CD4-positive, alpha-beta T cell treated with Interferon gamma for 1 hour (primary cell): ENCODE measurements around the gene SULT1C4.
"Not testable (repeated sequence)": the region's sequence is repeated elsewhere in the genome, so short reads cannot be mapped to it uniquely, and the experiment has no call there.

Source experiments
- DNase-seq: peaks from one replicate; pipeline ENCODE4 v3.0.0-alpha.2; 2020

SULT1C4 gene

DNA sequence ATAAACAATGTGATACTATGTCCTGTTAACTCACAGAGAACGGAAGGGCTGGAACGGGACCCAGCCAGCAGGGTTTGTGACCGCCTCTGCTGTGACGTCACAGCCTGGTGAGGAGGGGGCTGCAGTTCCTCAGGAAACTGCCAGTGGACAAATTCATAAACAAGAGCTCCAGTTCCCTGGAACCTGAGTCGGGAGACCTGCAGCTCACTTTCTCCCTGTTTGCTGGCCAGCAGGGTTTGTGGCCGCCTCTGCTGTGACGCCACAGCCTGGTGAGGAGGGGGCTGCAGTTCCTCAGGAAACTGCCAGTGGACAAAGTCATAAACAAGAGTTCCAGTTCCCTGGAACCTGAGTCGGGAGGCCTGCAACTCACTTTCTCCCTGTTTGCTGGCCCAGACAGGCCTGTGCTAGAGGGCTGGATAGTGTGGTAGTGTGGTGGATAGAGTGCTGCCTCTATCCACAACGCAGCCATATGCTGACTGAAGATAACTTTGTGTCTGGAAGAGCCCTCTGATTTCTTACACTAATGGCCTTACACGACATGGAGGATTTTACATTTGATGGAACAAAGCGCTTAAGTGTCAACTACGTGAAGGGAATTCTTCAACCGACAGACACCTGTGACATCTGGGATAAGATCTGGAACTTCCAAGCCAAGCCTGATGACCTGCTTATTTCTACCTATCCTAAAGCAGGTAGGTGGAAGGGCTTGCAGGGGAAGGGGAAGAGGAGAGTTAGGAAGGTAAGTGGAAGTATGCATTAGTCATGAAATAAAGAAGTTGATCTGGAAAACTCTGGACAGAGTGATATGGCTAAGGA is at the start of gene SULT1C4:
SULT1C4 (plus strand) TSS at position 140 of the 816 bp plus-strand sequence; CDS start at position 524, 384 bp downstream.
- no peak for DNase-seq

DNA sequence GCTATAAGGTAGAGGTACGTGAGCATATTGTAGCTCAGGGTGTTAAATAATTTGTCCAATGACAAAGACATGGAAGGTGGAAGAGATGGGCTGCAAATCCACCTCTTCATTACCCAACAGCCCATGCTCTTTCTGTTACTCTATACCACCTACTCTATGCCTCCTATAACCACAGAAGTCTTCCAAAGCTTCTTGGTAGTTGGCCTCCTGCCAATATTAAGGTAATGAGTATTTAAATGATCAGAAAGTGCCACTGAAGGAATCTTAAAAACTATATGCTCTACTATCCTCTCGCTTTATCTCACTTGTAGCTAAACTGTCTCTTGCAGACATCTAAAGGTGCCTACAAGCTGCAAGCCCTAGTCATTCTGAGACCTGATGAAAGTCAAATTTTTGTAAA is 48.0 kb upstream of the SULT1C4 start:
- DNase-seq = no peak

DNA sequence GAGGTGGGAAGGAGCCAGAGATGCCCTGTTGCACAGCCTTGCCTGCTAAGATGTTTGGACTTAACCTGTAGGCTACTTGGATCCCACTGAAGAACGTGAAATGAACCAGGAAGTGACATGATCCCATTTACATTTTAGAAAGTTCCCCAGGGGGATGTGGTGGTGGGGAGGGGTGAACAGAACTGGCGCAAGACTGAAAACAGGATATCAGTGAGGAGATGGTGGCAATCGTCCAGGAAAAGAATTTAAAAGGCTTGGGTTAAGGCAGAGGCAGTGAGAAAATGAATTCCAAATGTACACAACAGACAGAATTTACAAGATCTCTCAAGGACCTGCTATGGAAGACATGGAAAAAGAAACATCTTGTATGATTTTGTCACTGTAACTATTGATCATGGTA is 46.8 kb upstream of the SULT1C4 start:
- no peak for DNase-seq

GRCh38 chr2:108345951-108346350 is 31.8 kb upstream of the SULT1C4 start:
- DNase-seq = no peak

DNA sequence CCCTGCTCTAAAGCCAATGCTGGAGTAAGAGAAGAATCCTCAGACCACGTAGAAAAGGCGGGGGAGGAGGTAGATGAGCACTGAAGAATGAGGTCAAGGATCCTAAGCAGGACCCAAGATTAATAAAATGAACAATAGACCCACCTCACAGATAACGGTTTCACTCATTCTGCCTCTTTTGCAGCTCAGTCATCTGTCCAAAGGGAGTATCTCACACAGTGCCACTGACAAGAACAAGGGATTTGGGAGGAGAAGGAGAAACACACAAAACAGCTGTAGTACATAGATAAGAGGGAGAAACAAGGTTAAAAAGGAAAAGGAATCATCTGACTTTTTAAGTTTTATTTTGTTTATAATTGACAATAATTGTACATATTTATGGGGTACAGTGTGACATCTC is 30.9 kb upstream of the SULT1C4 start:
- DNase-seq = no peak

GRCh38 chr2:108347786-108348185 is 30.0 kb upstream of the SULT1C4 start:
- no peak for DNase-seq

DNA sequence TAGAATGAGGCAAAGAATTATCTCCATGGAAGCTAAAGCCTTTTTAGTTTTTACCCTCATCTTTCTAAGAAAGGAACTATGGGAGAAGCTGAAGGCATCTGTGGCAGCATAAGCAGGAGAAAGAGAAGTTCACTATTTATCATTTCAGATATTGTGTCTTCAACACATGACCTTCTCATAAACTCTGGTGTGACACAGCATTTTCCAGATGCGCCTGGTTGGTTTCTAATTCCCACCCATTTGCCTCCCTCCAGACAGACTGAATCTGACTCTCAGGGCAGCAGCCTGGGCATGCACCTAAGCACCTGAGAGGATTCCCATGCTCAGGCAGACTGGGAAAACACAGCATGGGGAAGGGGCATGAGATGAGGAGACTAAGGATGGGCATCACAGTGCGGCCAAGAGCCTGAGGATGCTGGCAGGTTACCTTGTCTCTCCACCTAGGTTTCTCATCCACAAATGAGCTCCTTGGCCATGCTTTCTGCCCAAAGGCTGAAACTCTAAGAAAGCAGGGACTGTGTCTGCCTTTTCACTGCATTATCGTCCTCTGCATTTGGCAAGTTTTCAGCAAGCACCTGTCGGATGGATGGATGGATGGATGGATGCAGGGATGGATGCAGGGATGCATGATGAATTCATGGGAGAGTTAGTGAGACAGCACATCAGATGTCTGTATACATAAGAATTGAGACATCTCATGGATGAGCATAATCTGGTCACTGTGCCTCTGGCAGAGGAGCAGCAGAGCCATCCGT is 28.8 kb upstream of the SULT1C4 start:
- DNase-seq = no peak

- no peak for DNase-seq
Measured at GRCh38 chr2:108349571-108349928, 28.2 kb upstream of the SULT1C4 start.

DNA sequence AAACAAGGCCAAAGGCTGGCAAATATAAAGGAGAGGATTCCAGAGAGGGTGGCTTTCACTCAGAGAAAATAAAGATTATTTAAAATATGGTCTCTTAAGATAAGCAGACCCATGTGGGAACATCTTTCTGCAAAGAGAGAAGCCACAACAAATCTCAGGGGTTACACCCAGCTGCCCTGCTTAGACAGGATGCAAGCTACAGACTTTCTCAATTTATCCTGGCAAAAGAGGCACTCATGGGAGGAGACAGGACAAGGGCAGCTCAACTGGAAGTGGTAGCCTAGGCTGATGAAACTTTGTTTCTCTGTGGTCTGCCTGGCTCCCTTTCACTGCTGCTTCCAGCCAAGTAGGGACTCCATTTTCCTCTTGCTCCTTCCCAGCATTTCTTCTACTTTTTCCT is 25.9 kb upstream of the SULT1C4 start:
- DNase-seq = no peak

- DNase-seq = no peak
Measured at GRCh38 chr2:108354136-108354535, 23.6 kb upstream of the SULT1C4 start.

GRCh38 chr2:108355906-108356734 is 21.6 kb upstream of the SULT1C4 start:
- no peak for DNase-seq

DNA sequence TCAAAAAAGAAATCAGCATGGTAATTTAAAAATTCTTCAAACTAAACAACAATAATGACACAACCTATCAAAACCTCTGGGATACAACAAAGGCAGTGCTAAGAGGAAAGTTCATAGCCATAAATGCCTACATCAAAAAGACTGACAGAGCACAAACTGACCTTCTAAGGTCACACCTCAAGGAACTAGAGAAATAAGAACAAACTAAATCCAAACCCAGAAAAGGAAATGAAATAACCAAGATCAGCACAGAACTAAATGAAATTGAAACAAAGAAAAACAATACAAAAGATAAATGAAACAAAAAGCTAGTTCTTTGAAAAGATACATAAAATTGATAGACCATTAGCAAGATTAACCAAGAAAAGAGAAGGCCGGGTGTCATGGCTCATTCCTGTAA is 18.4 kb upstream of the SULT1C4 start:
- not testable (repeated sequence) for DNase-seq

DNA sequence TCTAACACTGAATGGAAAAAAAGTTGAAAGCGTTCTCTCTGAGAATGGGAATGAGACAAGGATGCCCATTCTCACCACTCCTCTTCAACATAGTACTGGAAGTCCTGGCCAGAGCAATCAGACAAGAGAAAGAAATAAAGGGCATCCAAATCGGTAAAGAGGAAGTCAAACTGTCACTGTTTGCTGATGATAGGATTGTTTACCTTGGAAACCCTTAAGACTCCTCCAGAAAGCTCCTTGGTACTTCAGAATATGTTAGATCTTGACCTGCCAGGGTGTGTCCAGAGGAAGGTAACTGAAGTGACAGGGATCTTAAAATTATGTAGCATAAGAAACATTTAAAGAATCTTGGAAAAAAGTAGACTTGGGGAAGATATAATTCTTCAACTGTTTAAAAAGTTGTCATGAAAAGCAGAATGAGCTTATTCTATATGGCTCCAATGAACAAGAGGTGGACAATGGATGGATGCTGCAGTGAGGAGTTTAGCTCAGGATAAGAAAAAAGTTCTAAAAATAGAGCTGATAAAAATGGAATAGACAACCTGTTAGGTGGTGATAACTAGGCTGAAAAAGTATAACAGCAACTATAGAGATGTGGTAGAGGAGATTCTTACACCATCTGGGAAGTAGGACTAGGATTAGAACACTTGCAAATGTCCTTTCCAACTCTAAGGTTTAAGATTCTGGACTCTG is 16.8 kb upstream of the SULT1C4 start:
- no peak for DNase-seq

- DNase-seq = no peak
Measured at GRCh38 chr2:108363024-108363907, 14.5 kb upstream of the SULT1C4 start.

DNA sequence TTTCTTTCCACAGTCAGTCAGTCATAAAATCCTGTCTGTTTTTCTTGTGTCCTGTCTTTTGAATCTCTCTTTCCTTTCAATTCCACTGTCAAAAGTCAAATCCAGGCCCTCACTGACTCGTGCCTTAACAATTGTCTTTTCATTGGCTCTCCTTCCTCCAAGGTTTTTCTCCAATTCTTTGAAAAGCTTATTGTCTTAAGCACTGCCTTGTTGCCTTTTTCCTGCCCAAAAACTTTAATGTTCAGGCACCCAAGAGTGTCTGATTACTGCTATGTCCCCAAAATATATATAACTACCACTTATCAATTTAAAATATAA is 13.9 kb upstream of the SULT1C4 start:
- no peak for DNase-seq

GRCh38 chr2:108364676-108365297 is 13.0 kb upstream of the SULT1C4 start:
- no peak for DNase-seq

DNA sequence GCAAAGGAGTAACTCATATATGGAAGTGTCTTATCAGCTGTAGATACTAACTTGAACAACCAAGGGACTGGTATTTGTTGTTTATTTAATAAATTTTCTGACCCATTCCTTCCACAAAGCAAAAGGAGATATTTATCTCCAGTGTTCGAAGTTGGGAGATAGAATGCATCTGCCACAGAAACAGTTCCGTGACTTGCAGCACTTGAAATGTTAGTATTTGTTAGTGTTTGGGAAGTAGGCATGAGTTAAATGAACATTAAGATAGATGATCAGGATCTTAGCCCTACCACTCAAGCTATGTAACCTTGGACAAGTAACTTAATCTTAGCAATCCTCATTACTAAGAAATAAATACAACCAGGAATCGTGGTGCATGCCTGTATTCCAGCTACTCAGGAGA is 12.1 kb upstream of the SULT1C4 start:
- no peak for DNase-seq

DNA sequence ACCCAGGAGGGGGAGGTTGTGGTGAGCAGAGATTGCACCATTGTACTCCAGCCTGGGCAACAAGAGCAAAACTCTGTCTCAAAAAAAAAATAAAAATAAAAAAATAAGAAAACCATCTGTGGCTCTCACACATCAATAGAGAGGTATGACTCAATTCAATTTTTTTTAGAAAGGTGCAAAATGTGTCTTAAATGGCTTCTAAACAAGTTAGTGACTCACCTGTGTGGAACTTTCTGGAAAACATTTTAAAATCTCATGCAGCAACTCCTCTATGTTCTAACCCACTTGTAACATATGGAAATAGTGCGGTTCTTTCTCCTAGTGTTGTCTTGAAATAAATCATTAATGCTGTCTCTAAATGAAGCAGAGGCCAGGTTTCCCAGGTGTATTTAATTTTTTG is 10.7 kb upstream of the SULT1C4 start:
- DNase-seq = no peak

- no peak for DNase-seq
Measured at GRCh38 chr2:108367561-108368175, 10.1 kb upstream of the SULT1C4 start.

DNA sequence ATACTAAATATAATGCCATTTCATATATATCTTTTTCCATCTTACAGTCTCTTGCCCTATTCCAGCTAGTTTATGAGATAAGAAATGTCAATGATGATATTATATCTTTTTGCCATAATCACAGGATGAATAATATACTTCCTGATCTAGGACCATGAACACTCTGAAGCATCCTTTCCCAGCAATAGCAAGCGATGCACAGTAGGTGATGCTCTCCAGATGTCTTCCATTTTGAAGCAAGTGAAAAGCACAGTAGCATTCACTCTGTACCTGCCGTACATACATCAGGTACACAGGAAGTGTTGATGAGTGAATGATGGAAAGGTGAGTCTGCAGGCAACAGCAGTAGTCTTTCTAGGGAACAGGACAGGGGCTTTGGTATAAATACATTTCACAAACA is 8.6 kb upstream of the SULT1C4 start:
- DNase-seq = no peak

DNA sequence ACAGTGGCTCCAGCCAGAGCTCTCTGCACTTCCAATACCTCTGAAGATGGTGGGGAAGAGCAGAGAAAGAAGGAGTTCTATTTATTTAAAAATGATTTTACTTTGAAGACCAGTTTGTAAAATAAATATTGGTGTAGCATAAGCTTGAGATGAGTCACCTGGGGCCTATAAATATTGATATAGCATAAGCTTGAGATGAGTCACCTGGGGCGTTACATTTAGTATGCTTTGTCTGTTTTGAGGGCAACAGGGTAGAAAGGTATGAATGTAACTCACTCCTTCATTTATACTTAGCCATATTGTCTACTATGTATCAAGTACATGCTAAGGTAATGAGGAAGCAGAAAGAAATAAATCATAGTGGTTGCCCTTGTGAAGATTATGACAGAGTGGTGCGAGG is 7.7 kb upstream of the SULT1C4 start:
- no peak for DNase-seq
